ENCODE data around the gene ABCC1.

ABCC1 gene

DNA sequence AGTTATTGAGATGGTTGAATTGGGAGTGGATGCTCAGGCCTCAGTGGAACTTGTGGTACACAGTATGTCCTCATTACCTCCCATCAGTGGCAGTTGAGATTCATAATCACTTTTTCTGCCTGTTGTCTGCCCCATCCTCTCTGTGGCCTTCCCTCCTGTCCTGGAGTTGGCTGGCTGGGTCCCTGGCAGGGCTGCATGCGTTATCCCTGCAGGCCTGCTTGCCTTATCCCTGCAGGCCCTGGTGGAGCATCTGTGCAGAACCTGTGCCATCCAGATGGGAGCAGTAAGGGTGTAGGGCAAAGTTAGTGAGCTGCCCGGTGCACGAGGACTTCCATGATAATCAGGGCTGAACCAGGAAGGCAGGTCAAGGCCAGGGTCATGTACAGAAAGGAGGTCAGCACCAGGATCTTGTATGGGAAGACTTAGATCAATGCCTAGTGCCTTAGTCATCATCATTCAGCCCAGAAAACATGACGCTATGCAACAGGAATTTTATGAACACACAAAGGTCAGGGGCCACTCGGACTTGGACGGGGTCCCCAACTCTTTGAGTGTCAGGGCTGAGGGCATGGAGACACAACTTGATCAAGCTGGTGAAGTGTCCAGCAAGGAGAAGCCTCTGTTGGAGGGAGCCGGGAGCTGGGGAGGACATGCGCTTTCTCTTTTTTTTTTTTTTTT, 47.2 kb downstream of the ABCC1 start:
- no peaks in the 10 kb centered on the region for H3K9me2 ChIP-seq (replicated peaks; ENCODE audit: insufficient read depth, low read length)
- H3K36me3 ChIP-seq (ENCODE audit: low read length) = no peaks in the 10 kb centered on the region
- no peak overlapping the region for H3K9ac ChIP-seq (ENCODE audit: low read length)
- H3K4me2 ChIP-seq (ENCODE audit: low read depth, low read length, poor library complexity, severe bottlenecking) = no peak overlapping the region
- TF ChIP-seq EZH2phosphoT487 (conservative IDR thresholded peaks at IDR 0.05; ENCODE audit: low read length) = no peak
- TF ChIP-seq, protein P1, sequence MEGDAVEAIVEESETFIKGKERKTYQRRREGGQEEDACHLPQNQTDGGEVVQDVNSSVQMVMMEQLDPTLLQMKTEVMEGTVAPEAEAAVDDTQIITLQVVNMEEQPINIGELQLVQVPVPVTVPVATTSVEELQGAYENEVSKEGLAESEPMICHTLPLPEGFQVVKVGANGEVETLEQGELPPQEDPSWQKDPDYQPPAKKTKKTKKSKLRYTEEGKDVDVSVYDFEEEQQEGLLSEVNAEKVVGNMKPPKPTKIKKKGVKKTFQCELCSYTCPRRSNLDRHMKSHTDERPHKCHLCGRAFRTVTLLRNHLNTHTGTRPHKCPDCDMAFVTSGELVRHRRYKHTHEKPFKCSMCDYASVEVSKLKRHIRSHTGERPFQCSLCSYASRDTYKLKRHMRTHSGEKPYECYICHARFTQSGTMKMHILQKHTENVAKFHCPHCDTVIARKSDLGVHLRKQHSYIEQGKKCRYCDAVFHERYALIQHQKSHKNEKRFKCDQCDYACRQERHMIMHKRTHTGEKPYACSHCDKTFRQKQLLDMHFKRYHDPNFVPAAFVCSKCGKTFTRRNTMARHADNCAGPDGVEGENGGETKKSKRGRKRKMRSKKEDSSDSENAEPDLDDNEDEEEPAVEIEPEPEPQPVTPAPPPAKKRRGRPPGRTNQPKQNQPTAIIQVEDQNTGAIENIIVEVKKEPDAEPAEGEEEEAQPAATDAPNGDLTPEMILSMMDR (IDR thresholded peaks at IDR 0.05; ENCODE audit: insufficient read depth, low read length, poor library complexity, severe bottlenecking) = no peak
- H3K4me3 ChIP-seq (ENCODE audit: insufficient read depth, low read length, poor library complexity, severe bottlenecking) = no peak overlapping the region
- peaks cover 21% of the 10 kb centered on the region; the same call in 1 of the 2 replicates for H3K79me2 ChIP-seq (ENCODE audit: insufficient read depth, low read length)
- H2AFZ ChIP-seq (ENCODE audit: low read depth, low read length, severe bottlenecking) = no peak overlapping the region
- no peaks in the 10 kb centered on the region for H3K27me3 ChIP-seq (ENCODE audit: low read length)
- no peaks in the 10 kb centered on the region for H4K20me1 ChIP-seq (ENCODE audit: low read depth, low read length)
- no peak overlapping the region for H3K27ac ChIP-seq (ENCODE audit: low read depth, low read length)
- H3F3A ChIP-seq (ENCODE audit: insufficient read depth) = no peaks in the 10 kb centered on the region
- no peaks in the 10 kb centered on the region for H3K9me3 ChIP-seq (ENCODE audit: insufficient read depth, low read length)

DNA sequence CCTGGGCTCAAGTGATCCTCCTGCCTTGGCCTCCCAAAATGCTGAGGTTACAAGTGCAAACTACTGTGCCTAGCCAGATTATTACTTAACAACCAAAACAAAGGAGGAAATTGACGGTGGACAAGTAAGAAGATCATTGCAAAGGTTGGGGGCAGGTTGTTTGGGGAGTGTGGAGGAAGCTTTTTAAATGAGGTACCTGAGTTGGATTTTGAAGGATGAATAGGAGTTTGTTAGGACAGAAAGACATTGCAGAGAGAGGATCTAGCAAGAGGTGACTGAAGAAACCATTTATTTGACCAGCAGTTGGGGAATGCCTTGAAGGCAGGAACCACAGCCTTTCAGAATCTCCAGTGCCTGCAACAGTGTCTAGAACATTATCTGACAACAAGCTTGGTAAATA, 51.3 kb downstream of the ABCC1 start:
- Histone ChIP-seq H3K4me2 (ENCODE audit: low read depth, low read length, poor library complexity, severe bottlenecking) (no peak overlapping the region), H4K20me1 (ENCODE audit: low read depth, low read length) (no peaks in the 10 kb centered on the region), H3K36me3 (ENCODE audit: low read length) (no peaks in the 10 kb centered on the region), H3K4me3 (ENCODE audit: insufficient read depth, low read length, poor library complexity, severe bottlenecking) (no peak overlapping the region), H2AFZ (ENCODE audit: low read depth, low read length, severe bottlenecking) (no peak overlapping the region), H3K9me3 (ENCODE audit: insufficient read depth, low read length) (no peaks in the 10 kb centered on the region), H3K9me2 (replicated peaks; ENCODE audit: insufficient read depth, low read length) (no peaks in the 10 kb centered on the region), H3F3A (ENCODE audit: insufficient read depth) (0 out of 2 replicates have a peak, but pooled peaks cover 3% of the 10 kb centered on the region), H3K9ac (ENCODE audit: low read length) (no peak overlapping the region), H3K79me2 (ENCODE audit: insufficient read depth, low read length) (peaks cover 14% of the 10 kb centered on the region; the same call in 1 of the 2 replicates), H3K27me3 (ENCODE audit: low read length) (no peaks in the 10 kb centered on the region), H3K27ac (ENCODE audit: low read depth, low read length) (no peak overlapping the region)
- no peak for TF ChIP-seq EZH2phosphoT487 (conservative IDR thresholded peaks at IDR 0.05; ENCODE audit: low read length)
- TF ChIP-seq, protein P1 (IDR thresholded peaks at IDR 0.05; ENCODE audit: insufficient read depth, low read length, poor library complexity, severe bottlenecking) = no peak

DNA sequence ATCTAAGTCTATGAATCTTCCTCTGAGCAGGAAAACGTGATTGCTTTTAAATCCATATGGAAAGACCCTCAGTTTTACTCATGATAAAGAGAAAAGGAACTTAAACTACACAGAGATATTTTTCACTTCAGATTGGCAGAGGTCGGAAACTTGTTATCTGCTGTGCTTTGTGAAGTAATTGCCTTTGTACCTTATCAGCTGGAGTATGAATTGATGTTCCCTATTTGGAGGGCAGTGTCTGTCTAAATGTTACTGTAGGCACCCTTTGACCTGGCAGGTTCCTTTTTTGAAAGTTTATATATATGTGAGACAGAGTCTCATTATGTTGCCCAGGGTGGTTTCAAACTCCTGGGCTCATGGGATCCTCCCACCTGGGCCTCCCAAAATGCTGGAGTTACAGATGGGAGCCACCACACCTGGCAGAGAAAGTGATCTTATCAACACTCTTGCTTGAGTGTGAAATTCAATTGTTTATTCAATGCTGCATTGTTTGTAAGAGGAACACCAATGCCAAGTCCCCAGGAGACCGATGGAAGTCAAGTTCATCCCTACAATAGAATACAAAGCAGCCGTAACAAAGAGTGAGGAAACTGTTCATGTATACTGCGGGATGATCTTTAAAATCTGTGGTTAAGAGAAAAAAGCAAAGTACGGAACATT, 52.3 kb downstream of the ABCC1 start:
- no peak overlapping the region for H3K9ac ChIP-seq (ENCODE audit: low read length)
- H3K9me2 ChIP-seq (replicated peaks; ENCODE audit: insufficient read depth, low read length) = no peaks in the 10 kb centered on the region
- no peak overlapping the region for H2AFZ ChIP-seq (ENCODE audit: low read depth, low read length, severe bottlenecking)
- H3K9me3 ChIP-seq (ENCODE audit: insufficient read depth, low read length) = peaks cover 3% of the 10 kb centered on the region; the same call in 1 of the 2 replicates
- no peaks in the 10 kb centered on the region for H3K27me3 ChIP-seq (ENCODE audit: low read length)
- H3K79me2 ChIP-seq (ENCODE audit: insufficient read depth, low read length) = peaks cover 23% of the 10 kb centered on the region; the same call in 1 of the 2 replicates
- H3K4me3 ChIP-seq (ENCODE audit: insufficient read depth, low read length, poor library complexity, severe bottlenecking) = no peak overlapping the region
- H4K20me1 ChIP-seq (ENCODE audit: low read depth, low read length) = no peaks in the 10 kb centered on the region
- H3K4me2 ChIP-seq (ENCODE audit: low read depth, low read length, poor library complexity, severe bottlenecking) = no peak overlapping the region
- H3K36me3 ChIP-seq (ENCODE audit: low read length) = no peaks in the 10 kb centered on the region
- H3K27ac ChIP-seq (ENCODE audit: low read depth, low read length) = no peak overlapping the region
- no peak for TF ChIP-seq EZH2phosphoT487 (conservative IDR thresholded peaks at IDR 0.05; ENCODE audit: low read length)
- TF ChIP-seq, protein P1 (IDR thresholded peaks at IDR 0.05; ENCODE audit: insufficient read depth, low read length, poor library complexity, severe bottlenecking) = no peak
- H3F3A ChIP-seq (ENCODE audit: insufficient read depth) = peaks cover 11% of the 10 kb centered on the region

All from SU-DHL-6 (cell line).